NB4 (cell line): ENCODE data around the gene CCDC88C.

Experiments used
- POLR2A ChIP-seq: IDR thresholded peaks from 2 replicates; pipeline ENCODE4 v1.6.1; 2011; ENCODE audit warnings: mild to moderate bottlenecking; ENCODE audit not compliant: insufficient read length; ENCODE audit errors: extremely low read depth
- TF ChIP-seq, protein P1 (sequence below): IDR thresholded peaks from one replicate; pipeline ENCODE4 v1.5.1; 2012; ENCODE audit warnings: low read depth, low read length
- TF ChIP-seq, protein P2 (sequence below): IDR thresholded peaks from 2 replicates; pipeline ENCODE4 v1.6.1; 2011; ENCODE audit warnings: low read depth, low read length

DNA sequence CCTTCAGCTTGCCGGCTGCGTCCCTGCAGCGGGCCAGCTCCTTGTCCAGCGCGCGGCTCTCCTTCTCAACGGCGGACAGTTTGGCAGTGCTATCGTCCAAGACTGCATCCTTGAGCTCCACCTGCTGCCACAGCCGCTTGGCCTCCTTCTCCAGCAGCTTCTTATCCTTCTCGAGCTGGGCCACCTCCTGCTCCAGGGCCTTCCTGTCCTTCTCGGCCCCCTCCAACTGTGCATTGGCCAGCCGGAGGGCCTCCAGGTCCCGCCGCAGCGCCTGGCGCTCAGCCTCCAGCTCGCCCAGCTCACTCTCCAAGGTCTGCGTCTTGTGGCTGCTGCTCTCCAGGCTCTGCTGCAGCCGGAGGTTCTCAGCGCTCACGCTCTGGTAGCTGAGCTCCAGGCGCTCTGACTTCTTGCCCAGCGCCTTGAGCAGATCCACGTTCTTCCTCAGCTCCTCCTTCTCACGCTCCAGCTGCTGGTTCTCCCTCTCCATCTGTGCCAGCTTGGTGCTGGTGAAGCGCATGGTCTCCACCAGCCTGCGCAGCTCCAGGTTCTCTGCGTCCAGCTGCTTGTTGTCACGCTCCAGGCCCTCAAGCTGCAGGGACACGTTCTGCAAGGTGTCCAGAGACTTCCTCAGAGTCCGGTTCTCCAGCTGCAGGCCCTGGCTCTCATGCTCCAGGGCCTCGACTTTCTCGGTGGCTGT is 104.3 kb downstream of the CCDC88C start:
- TF ChIP-seq, protein P1, sequence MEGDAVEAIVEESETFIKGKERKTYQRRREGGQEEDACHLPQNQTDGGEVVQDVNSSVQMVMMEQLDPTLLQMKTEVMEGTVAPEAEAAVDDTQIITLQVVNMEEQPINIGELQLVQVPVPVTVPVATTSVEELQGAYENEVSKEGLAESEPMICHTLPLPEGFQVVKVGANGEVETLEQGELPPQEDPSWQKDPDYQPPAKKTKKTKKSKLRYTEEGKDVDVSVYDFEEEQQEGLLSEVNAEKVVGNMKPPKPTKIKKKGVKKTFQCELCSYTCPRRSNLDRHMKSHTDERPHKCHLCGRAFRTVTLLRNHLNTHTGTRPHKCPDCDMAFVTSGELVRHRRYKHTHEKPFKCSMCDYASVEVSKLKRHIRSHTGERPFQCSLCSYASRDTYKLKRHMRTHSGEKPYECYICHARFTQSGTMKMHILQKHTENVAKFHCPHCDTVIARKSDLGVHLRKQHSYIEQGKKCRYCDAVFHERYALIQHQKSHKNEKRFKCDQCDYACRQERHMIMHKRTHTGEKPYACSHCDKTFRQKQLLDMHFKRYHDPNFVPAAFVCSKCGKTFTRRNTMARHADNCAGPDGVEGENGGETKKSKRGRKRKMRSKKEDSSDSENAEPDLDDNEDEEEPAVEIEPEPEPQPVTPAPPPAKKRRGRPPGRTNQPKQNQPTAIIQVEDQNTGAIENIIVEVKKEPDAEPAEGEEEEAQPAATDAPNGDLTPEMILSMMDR: no peak
- TF ChIP-seq POLR2A: no peak
- TF ChIP-seq, protein P2, sequence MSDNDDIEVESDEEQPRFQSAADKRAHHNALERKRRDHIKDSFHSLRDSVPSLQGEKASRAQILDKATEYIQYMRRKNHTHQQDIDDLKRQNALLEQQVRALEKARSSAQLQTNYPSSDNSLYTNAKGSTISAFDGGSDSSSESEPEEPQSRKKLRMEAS: no peak
